ENCODE data around the gene CCT4.

The CCT4 gene

GRCh38 chr2:61910603-61911002 lies 22.1 kb upstream of the CCT4 start:
- Histone ChIP-seq H3K79me2 (ENCODE audit: control insufficient read depth, low read length) (peaks cover 20% of the 10 kb centered on the region), H3K36me3 (ENCODE audit: control insufficient read depth, low read length) (no peaks in the 10 kb centered on the region), H3K9me3 (ENCODE audit: control insufficient read depth, insufficient read depth, low read length) (no peaks in the 10 kb centered on the region), H4K20me1 (ENCODE audit: control insufficient read depth, insufficient read depth, low read depth, low read length) (no peaks in the 10 kb centered on the region), H3K4me1 (ENCODE audit: control insufficient read depth, low read length) (peaks cover 13% of the 10 kb centered on the region), H3K4me2 (ENCODE audit: low read length) (no peak overlapping the region), H3K27me3 (ENCODE audit: control insufficient read depth, low read length) (no peaks in the 10 kb centered on the region), H3K27ac (ENCODE audit: low read depth, low read length) (no peak overlapping the region), H3F3A (ENCODE audit: control insufficient read depth, insufficient read depth) (0 out of 2 replicates have a peak, but pooled peaks cover 2% of the 10 kb centered on the region), H3K4me3 (ENCODE audit: low read length) (no peak overlapping the region), H3K9me2 (replicated peaks; ENCODE audit: control insufficient read depth, low read length) (no peaks in the 10 kb centered on the region)
- TF ChIP-seq EZH2phosphoT487 (IDR thresholded peaks at IDR 0.05; ENCODE audit: borderline replicate concordance, low read length) (no peak), CTCF (IDR thresholded peaks at IDR 0.05; ENCODE audit: low read depth, low read length, poor library complexity, severe bottlenecking) (peak; percentile 28)

- Histone ChIP-seq H3K4me1 (ENCODE audit: control insufficient read depth, low read length) (peaks cover 22% of the 10 kb centered on the region), H3K27me3 (ENCODE audit: control insufficient read depth, low read length) (no peaks in the 10 kb centered on the region), H3K79me2 (ENCODE audit: control insufficient read depth, low read length) (peaks cover 21% of the 10 kb centered on the region), H4K20me1 (ENCODE audit: control insufficient read depth, insufficient read depth, low read depth, low read length) (no peaks in the 10 kb centered on the region), H3K27ac (ENCODE audit: low read depth, low read length) (no peak overlapping the region), H3K4me2 (ENCODE audit: low read length) (no peak overlapping the region), H3K9me2 (replicated peaks; ENCODE audit: control insufficient read depth, low read length) (no peaks in the 10 kb centered on the region), H3K36me3 (ENCODE audit: control insufficient read depth, low read length) (no peaks in the 10 kb centered on the region), H3F3A (ENCODE audit: control insufficient read depth, insufficient read depth) (0 out of 2 replicates have a peak, but pooled peaks cover 2% of the 10 kb centered on the region), H3K9me3 (ENCODE audit: control insufficient read depth, insufficient read depth, low read length) (no peaks in the 10 kb centered on the region), H3K4me3 (ENCODE audit: low read length) (no peak overlapping the region)
- no peak for TF ChIP-seq EZH2phosphoT487 (IDR thresholded peaks at IDR 0.05; ENCODE audit: borderline replicate concordance, low read length)
- TF ChIP-seq CTCF (IDR thresholded peaks at IDR 0.05; ENCODE audit: low read depth, low read length, poor library complexity, severe bottlenecking), result no peak
Measured at GRCh38 chr2:61909116-61909515, 20.7 kb upstream of the CCT4 start.

- Histone ChIP-seq H3K36me3 (ENCODE audit: control insufficient read depth, low read length) (no peaks in the 10 kb centered on the region), H3K27me3 (ENCODE audit: control insufficient read depth, low read length) (no peaks in the 10 kb centered on the region), H3K9me2 (replicated peaks; ENCODE audit: control insufficient read depth, low read length) (no peaks in the 10 kb centered on the region), H4K20me1 (ENCODE audit: control insufficient read depth, insufficient read depth, low read depth, low read length) (no peaks in the 10 kb centered on the region), H3K27ac (ENCODE audit: low read depth, low read length) (no peak overlapping the region), H3F3A (ENCODE audit: control insufficient read depth, insufficient read depth) (0 out of 2 replicates have a peak, but pooled peaks cover 2% of the 10 kb centered on the region), H3K4me2 (ENCODE audit: low read length) (peak overlapping the region; percentile 93), H3K9me3 (ENCODE audit: control insufficient read depth, insufficient read depth, low read length) (no peaks in the 10 kb centered on the region), H3K4me1 (ENCODE audit: control insufficient read depth, low read length) (peaks cover 18% of the 10 kb centered on the region), H3K79me2 (ENCODE audit: control insufficient read depth, low read length) (peaks cover 21% of the 10 kb centered on the region), H3K4me3 (ENCODE audit: low read length) (peak overlapping the region; percentile 82)
- TF ChIP-seq CTCF (IDR thresholded peaks at IDR 0.05; ENCODE audit: low read depth, low read length, poor library complexity, severe bottlenecking), result no peak
- no peak for TF ChIP-seq EZH2phosphoT487 (IDR thresholded peaks at IDR 0.05; ENCODE audit: borderline replicate concordance, low read length)
Measured at GRCh38 chr2:61906186-61906470, 17.7 kb upstream of the CCT4 start.

Measured in DOHH2 (cell line).